T1000 (cell line): ENCODE measurements around the gene GRID1.

Experiments
- DNase-seq: peaks from one replicate; lab custom pipeline; 2025; ENCODE audit warnings: mixed read lengths; lab: John Stamatoyannopoulos, UW

GRID1 gene

DNA sequence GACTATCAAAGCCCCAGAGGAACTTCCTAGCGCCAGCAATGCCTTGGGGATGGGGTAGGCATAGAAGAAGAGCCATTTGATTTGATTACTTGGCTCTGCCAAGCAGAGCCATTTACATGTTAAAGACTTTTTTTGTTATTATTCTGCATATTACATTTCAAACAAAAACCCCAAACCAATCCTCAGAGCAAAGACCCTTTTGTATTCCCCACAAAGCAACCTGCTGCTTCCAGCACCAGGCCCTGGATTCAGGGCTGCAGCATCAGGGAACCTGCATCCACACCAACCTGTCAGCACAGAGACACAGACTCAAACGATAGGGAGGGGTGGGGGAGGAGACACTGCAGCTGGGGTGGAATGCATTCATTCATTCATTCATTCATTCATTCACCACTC, 73.2 kb downstream of the GRID1 start:
- no peak for DNase-seq

DNA sequence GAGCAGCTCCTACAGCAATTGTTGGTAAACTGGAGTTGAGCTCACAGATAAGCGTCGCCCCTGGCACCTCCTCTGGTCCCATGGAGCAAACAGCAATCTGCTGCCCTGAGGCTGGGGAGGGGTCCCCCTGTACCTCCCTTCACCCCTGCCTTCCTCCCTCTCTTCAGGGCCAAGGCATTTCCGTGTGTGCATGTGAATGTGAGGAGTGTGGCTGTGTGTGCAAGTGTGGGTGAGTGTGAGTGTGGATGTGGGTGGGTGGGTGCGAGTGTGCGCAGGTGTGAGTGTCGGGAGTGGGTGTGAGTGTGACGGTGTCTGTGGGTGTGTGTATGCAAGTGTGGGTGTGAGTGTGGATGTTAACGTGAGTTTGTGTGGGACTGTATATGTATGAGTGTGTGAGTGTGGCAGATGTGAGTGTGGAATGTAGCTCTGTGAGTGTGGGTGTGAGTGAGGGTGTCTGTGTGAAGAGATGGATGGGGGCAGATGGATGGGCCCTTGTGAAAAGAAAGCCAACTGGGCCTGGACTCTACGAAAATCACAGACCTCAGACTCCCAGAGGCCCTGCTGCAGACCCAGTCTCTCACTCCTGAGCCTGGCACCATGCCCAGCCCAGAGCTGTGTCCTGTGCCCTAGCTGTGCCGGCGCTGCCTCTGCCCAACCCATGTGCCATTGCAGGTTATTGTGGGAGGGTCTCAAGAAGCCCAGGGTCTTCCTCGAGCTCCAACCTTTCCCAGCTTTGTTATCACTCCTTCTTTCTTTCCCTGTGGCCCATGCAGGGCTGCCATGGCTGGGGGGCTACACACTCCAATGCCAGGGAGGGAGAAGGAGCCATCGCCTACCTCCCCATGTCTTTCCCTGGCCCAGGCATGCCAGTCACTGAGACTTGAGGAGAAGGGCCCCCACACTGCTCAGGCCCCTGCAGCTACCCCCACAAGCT, 73.9 kb downstream of the GRID1 start:
- DNase-seq = no peak

DNA sequence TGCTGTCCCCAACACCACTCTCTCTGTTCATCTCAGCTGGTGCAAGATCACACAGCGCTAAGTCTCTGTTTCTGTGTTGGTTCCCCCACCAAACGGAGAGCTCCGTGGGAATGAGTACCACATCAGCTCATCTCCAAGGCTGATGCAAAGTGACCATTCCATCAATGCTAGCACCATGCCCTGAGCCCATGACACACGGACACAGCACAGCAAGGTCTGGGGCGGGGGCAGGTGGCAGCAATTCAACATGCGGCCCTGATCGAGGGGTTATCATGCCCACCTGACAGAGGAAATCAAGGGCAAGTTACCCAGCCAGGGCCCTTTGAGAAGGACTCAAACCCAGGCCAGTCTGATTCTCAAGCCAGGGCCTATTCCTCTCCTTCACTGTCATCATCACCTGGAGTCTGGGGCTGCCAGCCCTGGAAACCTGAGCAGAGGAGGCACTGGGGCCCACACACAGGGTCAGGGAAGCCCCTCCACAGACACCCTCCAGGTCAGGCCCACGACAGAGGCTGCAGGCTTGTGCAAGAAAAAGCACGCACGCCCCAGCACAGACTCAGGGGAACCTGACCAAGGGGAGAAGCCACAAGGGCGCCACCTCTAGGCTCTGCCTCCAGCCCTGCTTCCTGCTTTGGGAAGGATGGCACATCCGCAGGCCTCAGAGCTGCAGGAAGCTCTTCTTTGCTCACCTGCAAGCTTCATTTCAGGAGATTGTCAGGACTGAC, 74.8 kb downstream of the GRID1 start:
- DNase-seq = no peak

DNA sequence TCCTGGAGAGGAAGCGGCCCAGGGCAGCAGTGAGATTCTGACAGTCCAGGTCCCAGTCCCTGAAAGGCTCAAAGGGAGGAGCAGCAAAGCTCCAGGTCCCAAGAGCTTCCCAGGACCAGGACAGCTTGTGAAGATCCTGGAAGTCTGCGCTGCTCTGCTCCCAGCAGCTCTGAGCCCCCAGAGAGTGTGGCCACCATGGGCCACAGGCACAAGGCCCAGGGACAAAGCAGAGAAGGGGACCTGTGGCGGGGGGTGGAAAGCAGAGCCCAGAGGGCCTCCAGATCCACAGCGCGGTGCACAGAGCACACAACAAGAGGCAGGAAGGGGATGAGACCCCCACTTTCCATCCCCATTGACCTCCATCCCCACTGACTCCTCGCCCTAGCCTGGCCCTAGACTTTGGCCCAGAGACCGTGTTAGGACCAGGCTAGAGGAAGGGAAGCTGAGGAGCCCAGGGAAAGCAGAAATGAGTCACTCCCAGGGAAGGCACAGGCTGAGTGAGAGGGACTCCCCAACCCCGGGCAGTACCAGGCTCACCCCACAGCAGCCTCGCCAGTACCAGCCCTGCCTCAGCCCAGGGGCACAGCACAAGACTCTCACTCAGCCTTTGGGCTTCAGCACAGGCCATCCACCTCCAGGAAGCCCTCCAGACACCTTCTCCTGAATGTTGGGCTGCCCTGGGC, 75.5 kb downstream of the GRID1 start:
- no peak for DNase-seq

DNA sequence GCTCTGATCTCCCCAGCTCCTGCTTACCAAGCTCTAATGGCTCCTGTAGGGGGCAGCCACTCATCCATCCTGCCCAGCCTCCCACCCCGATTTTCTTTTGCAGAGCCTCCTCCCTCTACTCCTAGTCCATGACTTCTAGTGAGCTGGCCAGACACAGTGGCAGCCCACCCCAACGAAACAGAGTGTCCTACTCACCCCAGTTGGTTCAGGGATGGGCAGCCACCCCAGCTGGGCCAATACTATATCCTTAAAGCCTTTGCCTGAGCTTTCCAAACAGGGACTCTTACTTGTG, 77.1 kb downstream of the GRID1 start:
- no peak for DNase-seq

DNA sequence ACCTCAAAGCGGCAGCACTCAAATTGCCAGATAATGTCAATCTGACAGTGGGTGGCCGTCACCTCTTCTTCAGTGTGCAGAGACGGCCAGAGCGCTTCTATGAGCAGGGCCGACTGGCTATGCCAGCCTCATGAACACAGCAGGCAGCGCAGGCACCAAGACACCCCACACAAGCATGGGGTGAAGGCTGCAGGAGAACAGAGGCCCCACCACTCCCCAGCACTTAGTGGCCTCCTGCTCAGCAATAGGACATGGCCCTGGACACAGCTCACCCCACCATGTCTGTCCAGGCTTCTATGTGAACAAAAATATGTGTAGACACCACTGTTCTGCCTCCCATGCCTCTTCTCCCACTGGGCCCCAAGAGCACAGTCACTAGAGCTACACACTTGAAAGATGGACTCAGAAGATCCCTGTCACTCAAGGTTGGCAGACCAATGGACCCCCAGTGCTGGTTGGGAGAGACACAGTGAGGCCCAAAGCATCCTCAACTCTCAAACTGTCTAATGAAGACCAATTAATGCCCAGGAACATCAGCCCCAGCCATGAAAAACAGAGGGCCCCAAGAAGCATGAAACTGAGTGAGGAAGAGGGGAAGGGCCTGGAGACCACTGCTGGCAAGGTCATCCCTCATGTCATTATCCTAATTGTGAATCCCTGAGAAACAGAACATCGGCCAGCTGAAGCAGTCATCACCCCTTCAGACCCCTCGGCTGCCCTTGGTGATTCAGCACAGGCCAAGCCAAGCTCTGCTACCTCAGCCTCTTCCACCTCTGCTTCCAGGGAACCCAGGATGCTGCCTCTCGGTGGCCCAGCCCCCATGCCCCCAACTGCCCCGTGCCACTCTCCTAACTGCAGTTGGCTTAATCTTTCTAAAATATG, 77.7 kb downstream of the GRID1 start:
- no peak for DNase-seq

DNA sequence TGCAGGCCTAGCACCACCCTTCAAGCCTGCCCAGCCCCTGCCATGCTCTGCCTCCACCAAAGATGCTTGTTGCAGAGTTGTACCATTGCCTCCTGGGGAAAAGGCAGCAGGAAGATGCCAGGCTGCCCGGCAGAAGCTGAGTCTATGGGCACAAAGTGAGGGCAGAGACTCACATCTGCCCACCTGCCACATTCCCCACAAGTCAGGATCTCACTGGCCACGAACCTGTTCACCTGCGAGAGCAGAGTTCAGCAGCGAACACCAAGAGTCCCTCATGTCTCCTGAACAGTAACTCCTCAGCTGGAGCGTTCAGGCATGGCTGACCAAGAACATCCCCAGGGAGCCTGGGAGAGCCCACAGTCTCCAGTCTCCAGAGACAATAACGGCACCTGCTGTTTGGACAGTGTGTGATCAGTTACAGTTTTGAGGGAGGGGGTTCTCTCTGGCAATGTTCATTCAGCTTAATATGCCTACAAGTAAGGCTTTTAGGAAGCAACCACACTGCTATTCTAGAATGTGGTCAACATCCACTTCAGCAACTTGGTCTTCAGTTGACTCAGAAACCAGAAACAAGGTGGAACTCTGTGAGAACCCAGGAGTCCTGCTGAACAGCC, 78.5 kb downstream of the GRID1 start:
- no peak for DNase-seq

DNA sequence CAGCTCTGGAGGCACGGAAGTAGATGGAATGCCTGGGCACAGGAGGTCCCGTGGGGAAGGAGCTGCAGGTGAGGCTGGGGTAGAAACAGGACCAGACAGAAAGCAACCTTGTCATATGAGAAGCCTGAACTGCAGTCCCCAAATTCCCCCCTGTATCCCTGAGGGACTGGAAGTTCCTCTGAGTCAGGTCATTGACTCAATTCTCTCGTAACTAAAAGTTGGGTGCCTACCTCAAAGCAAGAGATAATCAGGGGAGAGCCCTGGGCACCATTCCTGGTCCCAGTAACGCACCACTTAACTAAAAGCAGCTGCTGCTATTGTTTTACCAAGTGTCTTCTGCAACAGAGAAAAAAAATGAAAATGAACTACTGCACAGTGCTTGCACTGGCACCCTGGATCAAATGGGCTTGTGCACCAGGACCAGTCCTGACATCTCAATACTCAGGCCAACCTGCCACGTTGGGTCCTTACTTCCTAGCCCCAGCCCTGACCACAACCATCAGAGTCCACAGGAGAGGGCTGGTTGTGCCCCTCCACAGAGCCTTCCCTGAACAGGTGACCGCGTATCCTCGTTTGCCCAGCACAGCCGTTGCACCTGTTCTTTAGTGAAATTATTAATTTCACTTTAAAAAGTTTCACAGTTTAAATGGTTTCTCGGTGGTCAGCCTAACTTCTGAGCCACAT, 79.3 kb downstream of the GRID1 start:
- DNase-seq = no peak

DNA sequence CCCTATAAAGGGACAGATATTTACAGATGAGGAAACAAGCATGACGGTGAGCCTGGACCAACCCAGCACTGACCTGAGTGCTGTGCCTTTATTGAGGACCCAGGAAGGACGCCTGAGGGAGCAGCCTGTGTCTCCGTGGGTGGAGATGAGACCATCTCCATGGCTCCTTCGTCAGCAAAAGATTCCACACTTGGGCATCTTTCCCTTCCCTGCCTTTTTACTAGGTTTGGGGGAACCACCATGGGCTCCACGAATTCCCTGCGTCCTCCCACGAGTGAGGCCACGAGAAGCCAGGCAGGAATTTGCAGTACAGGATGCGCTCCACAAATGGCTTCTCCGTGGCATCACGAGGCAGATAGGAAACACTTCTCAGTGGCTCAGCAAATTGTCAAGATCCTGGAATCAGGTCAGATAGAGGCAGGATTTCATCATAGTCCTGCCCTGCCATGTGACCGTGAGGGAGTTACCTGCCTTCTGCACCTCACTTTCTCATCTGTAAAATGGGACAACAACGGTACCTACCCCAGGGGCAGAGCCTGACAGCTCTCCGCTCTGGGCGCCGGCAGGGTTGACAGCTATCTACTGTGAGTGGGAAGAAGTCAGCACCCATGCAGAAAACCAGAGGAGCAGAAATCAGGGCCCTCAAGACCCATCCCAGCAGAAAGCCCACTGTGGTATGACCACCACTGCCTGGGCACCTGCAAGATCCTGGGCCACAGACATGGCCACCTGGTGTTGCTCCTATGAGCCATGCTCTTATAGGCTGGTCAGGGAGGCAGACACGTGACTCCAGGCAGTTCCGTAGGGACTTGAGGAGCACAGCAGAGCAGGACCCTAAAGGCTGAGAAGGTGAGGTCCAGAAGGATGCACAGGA, 80.1 kb downstream of the GRID1 start:
- no peak for DNase-seq

DNA sequence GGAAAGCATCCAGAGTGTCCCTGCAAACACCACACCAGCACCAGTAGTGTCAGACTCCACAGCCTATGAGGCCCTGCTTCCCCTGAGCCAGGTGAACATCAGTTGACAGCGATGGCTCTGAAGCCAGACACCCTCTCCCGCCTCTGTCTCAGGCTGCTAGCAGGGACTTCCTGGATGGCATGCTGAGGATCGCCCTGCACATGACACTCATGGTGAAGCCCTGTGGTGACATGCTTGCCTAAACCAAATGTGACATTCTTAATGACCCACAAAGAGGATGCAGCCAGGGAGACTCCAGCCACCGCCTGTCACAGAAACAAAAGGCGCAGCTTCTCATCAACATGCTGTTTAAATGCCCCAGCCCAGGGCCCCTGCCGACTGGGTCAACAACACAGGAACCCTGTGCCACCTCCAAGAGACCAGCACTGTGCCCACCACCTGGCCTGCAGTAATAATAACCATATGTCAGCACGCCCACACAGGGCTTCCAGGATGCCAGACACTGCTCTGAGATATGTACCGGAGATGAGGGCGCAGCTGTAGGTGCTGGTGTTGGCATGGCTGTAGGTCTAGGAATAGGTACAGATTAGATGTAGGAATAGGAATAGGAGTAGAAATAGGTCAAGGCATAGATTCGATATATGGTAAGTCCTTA, 81.3 kb downstream of the GRID1 start:
- DNase-seq = no peak

DNA sequence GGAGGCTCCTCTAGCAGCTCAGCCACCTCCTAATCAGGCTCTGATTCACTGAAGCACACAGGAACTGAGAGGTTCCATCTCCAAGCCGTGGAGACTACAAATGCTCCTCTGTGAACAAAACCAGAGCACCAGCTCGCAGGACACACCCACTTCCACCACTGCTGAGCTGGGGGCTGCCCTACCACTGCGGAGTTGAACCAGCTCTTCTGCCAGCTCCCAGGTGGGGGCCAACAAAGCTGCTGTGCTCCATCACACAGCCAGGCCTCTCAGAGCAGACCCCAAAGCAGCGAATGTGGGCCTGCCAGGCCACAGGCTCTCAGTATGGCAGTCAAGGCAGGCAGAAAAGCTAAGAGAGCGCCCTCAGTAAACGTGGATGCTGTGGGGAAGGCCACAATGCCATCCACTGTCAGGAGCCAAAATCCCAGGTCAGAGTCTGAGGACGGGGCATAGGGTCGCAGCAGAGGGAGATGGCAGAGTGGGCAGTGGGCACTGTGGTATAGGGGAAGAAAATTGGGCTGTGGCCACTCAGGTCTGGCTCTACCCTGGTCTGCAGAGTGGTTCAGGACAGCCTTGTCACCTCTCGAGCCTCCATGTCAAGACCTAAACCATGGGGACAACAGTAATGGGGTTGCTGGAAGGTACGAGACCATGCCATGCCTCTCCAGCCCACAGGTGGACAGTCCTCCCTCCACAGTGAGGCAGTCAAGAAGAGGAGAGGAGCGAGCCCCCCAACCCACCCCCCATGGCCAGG, 82.1 kb downstream of the GRID1 start:
- DNase-seq = no peak

DNA sequence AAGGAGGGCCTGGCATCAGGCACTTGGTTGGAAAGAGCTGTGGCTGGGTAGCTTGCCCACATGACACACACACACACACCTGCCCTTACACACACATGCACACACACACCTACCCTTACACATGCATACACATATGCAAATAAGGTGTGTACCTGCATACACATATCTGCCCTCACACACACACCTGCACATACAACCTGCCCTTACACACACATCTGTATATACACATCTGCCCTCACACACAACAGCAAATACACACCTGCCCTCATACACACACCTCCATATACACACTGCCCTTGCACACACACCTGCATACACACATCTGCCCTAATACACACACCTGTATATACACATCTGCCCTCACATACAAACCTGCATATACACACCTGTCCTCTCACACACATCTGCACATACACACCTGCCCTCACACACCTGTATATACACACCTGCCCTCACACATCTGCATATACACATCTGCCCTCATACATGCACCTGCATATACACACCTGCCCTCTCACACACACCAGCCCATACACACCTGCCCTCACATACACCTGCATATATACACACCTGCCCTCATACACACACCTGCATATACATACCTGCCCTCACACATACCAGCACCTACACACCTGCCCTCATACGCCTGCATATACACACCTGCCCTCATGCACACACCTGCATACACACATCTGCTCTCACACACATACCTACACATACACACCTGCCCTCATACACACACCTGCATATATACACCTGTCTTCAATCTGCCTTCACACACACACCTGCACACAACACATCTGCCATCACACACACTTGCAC, 82.9 kb downstream of the GRID1 start:
- no peak for DNase-seq

DNA sequence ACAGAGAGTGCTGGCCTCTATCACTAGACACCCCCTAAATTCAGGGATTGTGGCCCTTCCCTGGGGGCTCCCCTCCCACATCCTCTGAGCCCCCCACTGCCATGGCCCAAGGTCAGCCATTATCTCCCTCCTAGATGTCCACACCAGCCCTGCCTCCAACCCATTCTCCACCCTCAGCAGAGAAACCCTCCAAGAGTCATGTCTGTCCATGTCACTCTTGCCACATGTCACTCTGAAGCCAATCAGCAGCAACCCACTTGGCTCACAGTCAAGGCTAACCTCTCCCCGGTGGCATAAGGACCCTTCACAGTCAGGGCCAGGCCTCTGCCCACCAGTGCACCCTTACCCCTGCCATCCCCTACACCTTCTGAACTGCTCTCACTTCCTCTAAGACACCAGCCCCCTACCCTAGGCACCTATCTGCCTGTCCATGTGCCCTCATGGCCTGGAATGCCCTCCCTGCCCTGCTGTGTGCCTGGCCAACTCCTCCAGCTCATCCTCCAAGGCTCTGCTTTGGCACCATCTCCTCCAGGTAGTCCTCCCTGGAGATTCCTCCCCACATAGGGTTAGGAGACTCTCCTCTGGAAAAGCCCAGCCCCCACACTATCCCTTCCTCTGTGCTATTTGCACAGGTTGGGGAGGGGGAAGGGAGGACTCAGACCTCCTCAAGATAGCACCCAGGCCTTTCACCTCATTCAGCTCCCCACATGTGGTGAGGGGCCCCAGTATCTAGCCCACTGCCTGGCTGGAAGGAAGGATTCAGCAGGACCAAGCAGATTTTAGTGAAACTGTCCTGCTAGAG, 83.7 kb downstream of the GRID1 start:
- DNase-seq = no peak

DNA sequence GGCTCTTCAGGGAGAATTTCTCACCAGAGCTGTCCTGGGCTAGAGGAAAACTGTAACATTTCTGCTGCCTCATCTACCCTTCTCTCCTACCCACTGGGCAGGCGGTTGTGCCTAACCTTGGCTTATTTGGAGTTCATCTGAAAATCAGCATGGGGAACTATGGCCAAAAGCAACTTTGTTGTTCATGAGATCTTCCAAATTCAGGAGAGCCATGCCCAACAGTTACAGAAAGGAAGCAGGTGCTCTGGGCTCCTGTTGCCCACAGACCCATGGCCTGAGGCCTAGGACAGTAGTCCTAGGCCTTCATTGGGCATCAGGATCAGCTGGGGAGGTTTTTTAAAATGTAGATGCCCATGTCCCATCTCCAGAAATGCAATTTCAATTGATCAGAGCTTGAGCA, 85.2 kb downstream of the GRID1 start:
- no peak for DNase-seq

DNA sequence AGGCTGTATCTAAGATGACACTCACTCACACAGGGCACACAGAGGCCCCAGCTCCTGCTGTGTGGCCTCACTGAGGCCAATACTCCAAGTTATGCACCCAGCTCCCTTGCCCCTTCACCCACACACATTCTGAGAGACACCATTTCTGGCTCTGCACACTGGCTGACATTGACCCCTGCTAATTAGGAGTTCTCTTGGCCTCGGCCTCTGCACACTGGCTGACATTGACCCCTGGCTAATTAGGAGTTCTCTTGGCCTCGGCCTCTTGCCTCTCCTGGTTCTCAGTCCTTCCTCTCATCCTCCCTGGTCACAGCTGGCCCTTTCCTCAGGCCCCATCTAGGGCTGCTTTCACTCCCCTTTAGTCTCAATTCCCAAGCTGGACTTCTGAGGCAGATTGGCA, 97.3 kb downstream of the GRID1 start:
- DNase-seq = no peak

DNA sequence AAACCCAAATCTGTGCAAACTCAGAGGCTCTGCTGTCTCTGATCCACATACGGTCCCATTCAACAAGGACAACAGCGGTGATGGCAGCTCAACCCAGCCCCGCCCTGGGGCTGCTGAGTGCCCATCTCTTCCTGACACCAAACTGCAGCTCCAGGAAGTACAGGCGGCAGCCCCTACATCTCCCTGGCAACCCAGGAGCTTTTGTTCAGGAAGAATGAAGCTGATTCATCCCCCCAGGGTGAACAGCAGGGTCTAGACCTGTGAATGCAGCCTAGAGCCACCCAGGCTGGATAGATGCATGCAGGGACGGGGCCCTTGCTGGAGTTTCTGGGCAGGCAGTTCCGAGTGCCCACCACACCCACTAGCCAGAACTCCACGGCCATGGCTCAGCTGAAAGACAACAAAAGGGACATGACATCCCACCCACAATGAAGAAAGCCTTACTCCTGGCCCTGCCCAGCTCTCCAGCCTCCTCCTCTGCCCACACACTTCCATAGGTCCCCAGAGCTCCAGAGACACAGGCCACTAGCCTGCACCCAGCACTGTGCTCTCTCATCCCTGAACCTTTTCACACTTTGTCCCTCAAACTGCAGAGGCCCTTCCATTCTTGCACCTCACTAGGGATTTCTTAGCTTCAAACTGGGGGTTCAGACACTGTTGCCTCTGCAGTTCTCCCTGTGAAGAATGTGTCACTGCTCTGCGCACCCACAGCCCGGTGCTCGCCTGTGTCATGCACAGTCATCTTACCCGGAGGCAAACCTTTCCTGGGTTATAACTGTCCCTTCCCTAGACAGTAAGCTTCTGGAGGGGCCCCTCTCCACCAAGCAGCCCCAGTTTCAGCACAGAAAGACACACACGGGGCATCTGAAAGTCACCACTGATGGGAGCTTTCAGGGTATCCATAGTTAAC, 99.1 kb downstream of the GRID1 start:
- no peak for DNase-seq
